Esophagus muscularis mucosa (tissue), 4 donors: Measurements from ENCODE around the gene SRSF5.

ENCODE experiments used
- CTCF ChIP-seq, 3 experiments: fragments of 200-600 bp in 2 of 3; fragments of 450-650 bp in 1 of 3; sonication (generic) in 2 of 3; IDR thresholded peaks; one replicate each; pipeline ENCODE4 v1.5.1; 2017 to 2019; ENCODE audit warnings: antibody characterized with exemption in 3 of 3, mild to moderate bottlenecking in 2 of 3, moderate library complexity in 1 of 3
- EP300 ChIP-seq: sonication (generic); formaldehyde crosslinking; IDR thresholded peaks from one replicate; pipeline ENCODE4 v1.6.1; 2017; ENCODE audit warnings: antibody characterized with exemption
- POLR2A ChIP-seq: fragments of 450-650 bp; IDR thresholded peaks from one replicate; pipeline ENCODE4 v1.6.1; 2017; ENCODE audit warnings: antibody characterized with exemption, moderate library complexity, mild to moderate bottlenecking, low read depth
- POLR2AphosphoS5 ChIP-seq, 2 donors: sonication (generic); formaldehyde crosslinking; IDR thresholded peaks; one replicate each; pipeline ENCODE4 v1.6.1; 2017; ENCODE audit warnings: antibody characterized with exemption in 2 of 2

DNA sequence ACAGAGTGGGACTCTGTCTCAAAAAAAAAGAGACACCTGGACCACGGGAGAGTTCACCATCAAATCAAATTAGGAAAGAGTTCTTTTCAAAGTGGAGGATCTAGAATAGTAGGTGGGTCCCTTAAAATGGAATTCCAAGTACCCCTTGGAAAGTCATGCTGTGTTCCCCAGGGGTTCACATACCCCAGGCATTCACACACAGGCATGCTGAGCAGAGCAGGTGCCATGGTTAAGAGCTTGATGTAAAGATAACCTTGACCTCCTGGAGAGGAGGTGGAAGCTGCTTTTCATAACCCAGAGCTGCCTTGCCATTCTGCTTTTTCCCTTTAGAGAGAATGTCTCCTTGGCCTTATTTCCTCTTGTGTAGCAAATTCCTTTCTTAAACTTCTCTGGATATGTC, 14.2 kb upstream of the SRSF5 start:
- no peak for TF ChIP-seq CTCF (IDR thresholded peaks at IDR 0.05)
- TF ChIP-seq EP300 = no peak
- no peak for TF ChIP-seq POLR2A
- no peak for TF ChIP-seq POLR2AphosphoS5 (IDR thresholded peaks at IDR 0.05)
